Activated CD4-positive, CD25-positive, alpha-beta regulatory T cell treated with anti-CD3 and anti-CD28 coated beads, Interleukin-2, amount 50 U/mL, for 24 hours (primary cell): ENCODE results near the gene MT1E.
A peak's percentile ranks its signal among the peaks of the same experiment; 100 is the strongest.
"Not testable (repeated sequence)": the region's sequence is repeated elsewhere in the genome, so short reads cannot be mapped to it uniquely, and the experiment has no call there.

ENCODE experiments used
- ATAC-seq, 2 donors: fragments of 150-1000 bp; cut with Tn5 transposase; one replicate each; pipeline ENCODE4 v1.10.0; 2021; ENCODE audit warnings: mild to moderate bottlenecking in 1 of 2, moderate library complexity in 1 of 2

The MT1E gene

GRCh38 chr16:56672761-56673536, 47.4 kb downstream of the MT1E start:
- ATAC-seq: no peak

- no peak for ATAC-seq
These were observed 48.3 kb downstream of the MT1E start for GRCh38 chr16:56673921-56674320.

GRCh38 chr16:56674570-56674969, 49.0 kb downstream of the MT1E start:
- ATAC-seq: not testable (repeated sequence)

- ATAC-seq: peak; percentile 55 to 66
These were observed 50.2 kb downstream of the MT1E start for GRCh38 chr16:56675685-56676210.
